Activated CD4-positive, CD25-positive, alpha-beta regulatory T cell treated with anti-CD3 and anti-CD28 coated beads, Interleukin-2, amount 50 U/mL, for 24 hours (primary cell): Measurements from ENCODE around the gene SLC12A2.

ENCODE experiments used
- ATAC-seq, 2 donors: fragments of 150-1000 bp; cut with Tn5 transposase; one replicate each; pipeline ENCODE4 v1.10.0; 2021; ENCODE audit warnings: mild to moderate bottlenecking in 1 of 2, moderate library complexity in 1 of 2

SLC12A2 gene

DNA sequence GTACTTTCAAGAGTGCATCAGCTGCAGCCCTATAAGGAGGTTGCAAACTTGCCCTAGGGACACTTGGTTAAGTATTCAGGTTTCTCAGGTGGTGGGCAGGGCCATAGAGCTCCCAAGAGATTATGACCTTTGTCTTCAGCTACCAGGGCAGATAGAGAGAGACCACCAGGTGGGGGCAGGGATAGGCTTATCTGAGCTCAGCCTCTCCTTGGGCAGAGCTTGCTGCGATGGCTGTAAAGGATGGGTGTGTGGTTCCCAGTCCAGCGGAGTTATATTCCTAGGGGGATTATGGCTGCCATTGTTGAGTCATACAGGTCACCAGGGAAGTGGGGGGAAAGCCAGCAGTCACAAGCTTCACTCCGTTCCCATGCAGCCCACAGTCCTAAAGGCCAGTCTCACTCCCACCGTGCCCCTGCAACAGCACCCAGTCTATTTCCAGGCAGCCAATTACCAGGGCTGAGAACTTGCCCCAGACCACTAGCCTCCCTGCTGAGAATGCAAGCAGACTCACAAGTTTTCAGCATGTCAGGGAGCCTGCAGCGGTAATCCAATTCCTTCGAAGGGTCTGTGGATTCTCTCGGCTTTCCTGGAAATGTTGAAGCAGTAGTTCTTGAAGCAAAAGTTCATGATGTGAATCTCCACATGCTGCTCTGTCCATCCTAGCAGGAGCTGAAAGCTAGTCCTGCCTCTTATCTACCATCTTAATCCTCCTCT lies 151.5 kb downstream of the SLC12A2 start:
- ATAC-seq, result no peak

DNA sequence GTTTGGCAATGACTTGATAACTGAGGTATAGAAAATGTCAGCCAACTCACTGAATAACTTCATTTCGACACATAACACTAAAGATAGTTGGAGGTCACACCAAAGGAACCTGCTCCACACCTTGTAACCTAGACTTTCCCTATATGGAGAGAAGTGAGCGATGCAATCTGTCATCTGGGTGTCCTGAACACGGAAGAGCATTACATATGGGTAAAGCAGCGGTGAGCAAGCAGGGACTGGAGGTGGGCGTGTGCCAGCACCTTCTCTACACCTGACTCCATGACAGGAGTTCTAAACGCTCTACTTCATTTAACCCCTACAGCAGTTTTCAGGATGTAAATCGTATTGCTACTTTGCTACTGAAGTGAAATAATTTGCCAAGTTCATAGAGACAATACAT lies 152.8 kb downstream of the SLC12A2 start:
- ATAC-seq, result no peak

DNA sequence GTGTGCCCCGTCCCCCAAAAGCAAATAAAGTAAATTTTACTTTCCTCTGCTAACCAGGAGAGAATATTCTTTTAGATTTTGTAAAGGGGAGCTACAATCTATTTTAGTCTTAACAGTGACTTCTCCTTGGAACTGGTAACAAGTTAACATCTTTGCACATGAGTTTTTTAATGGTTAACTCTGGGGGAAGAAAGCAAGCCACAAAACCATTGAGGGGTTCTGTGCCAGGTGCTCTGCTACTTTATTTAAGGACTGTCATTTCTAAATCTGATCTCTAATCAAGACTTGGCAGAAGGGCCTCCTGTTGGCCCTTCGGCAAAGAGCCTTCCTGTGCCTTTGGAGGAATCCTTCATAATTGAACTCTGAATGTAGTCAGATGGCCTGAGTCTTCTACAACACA lies 153.4 kb downstream of the SLC12A2 start:
- no peak for ATAC-seq

DNA sequence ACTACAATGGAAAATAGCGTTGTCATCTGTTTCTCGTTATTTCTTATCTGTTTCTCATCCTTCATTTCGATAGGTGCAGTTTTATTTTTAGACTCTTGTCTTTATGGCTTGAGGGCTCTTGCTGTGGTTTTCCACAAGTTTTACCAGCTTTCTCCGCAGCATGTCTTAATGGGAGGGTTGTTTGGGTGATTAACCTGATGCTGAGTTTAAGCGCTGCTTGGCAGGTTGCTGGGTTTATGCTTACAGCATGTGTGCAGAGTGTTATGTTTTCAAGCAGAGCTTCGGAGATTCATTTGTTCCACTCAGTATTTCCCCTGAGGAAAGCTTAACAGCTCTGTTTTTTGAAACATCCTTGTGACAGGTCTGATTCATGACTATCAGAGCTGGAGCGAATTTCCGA lies 154.0 kb downstream of the SLC12A2 start:
- no peak for ATAC-seq
